ENCODE measurements around the gene IFI44.

Gene IFI44

DNA sequence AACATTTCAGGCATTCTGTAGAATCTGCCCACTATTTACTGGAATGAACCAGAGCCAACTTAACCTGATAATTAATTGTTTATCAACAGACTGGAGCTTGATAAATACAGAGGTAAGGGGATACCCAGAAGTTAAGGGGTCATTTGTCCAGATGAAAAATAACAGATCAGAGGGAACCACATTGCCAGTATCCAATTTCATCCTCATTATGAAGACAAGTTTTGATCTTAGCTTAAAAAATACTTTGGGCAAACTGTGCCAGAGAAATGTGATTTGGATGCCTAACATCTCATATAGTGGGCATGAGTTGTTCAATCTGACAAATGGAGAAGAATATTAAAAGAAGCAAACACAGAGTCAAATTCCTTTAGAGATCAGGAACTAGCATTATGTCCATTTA is 63.7 kb downstream of the IFI44 start:
- H3K36me3 Mint-ChIP-seq, result no peaks in the 10 kb centered on the region

More for the DNA sequence above, 63.7 kb downstream of the IFI44 start:
- H3K4me1 Mint-ChIP-seq, result no peaks in the 10 kb centered on the region
- H3K27me3 Mint-ChIP-seq, result peaks cover 4% of the 10 kb centered on the region
- H3K9me3 Mint-ChIP-seq, result no peaks in the 10 kb centered on the region
- H3K27ac Mint-ChIP-seq, result no peak overlapping the region
- H3K4me3 Mint-ChIP-seq, result no peak overlapping the region

Measured in activated naive CD4-positive, alpha-beta T cell treated with anti-CD3 and anti-CD28 coated beads, Interleukin-2, amount 50 U/mL, for 24 hours (primary cell).